ENCODE results near the gene OR8G5. TPM values are rescaled to one million over a fixed set of nuclear protein-coding genes. Genes with fewer than 3 reads are reported as not detected.

The OR8G5 gene
- total RNA-seq, 4 donors from 2014 or later, result not detected

DNA sequence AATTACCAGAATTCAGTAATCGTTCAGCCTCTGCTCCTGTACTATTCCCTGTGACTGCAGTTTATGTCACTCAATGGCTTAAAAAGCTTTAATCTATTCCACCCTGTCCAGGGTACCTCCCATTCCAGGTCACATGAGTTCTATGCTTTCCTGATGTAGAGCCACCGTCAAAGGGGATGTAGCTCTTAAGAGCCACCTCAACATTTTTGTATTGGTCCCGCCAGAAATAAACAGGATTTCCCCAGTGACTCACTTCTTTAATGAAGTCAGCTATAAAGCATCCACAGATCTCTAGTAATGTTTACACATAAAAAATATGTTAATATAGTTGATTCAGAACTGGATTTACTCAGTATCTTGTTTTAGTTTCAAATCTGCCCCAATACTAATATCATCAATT is 58.9 kb downstream of the OR8G5 start:
- H3K27me3 ChIP-seq, result peaks cover 6% of the 10 kb centered on the region
- TF ChIP-seq POLR2A (IDR thresholded peaks at IDR 0.05) (no peak), EP300 (IDR thresholded peaks at IDR 0.05) (no peak), POLR2AphosphoS5 (IDR thresholded peaks at IDR 0.05) (no peak)
- TF ChIP-seq, protein P1, sequence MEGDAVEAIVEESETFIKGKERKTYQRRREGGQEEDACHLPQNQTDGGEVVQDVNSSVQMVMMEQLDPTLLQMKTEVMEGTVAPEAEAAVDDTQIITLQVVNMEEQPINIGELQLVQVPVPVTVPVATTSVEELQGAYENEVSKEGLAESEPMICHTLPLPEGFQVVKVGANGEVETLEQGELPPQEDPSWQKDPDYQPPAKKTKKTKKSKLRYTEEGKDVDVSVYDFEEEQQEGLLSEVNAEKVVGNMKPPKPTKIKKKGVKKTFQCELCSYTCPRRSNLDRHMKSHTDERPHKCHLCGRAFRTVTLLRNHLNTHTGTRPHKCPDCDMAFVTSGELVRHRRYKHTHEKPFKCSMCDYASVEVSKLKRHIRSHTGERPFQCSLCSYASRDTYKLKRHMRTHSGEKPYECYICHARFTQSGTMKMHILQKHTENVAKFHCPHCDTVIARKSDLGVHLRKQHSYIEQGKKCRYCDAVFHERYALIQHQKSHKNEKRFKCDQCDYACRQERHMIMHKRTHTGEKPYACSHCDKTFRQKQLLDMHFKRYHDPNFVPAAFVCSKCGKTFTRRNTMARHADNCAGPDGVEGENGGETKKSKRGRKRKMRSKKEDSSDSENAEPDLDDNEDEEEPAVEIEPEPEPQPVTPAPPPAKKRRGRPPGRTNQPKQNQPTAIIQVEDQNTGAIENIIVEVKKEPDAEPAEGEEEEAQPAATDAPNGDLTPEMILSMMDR (IDR thresholded peaks at IDR 0.05), result no peak
- no peaks in the 10 kb centered on the region for H3K9me3 ChIP-seq
- no peak for ATAC-seq
- H3K4me1 ChIP-seq, result no peaks in the 10 kb centered on the region
- no peak overlapping the region for H3K27ac ChIP-seq
- 52 to 62% methylated on average over 3 of the region's 3 CpGs for WGBS, 2 donors (ENCODE audit: low coverage in 1 of 2)
- H3K36me3 ChIP-seq, result no peaks in the 10 kb centered on the region
- H3K4me3 ChIP-seq, result no peak overlapping the region

Other genes with a start within 250 kb of the OR8G5 start
- not detected for gene OR10G4, start 243.4 kb upstream of the OR8G5 start, total RNA-seq
- not detected for gene OR10G9, start 233.4 kb upstream of the OR8G5 start, total RNA-seq
- not detected for gene OR10G8, start 229.6 kb upstream of the OR8G5 start, total RNA-seq
- not detected for gene OR10G7, start 215.1 kb upstream of the OR8G5 start, total RNA-seq
- gene VWA5A, start 140.9 kb upstream of the OR8G5 start, total RNA-seq, result 10 to 100 TPM; 13.4 to 23.0 (median 18.6) TPM
- gene OR10D3, start 73.0 kb upstream of the OR8G5 start, total RNA-seq, result not detected
- not detected for gene OR8G1, start 15.3 kb upstream of the OR8G5 start, total RNA-seq
- not detected for gene OR8D1, start 57.6 kb downstream of the OR8G5 start, total RNA-seq
- not detected for gene OR8D2, start 63.8 kb downstream of the OR8G5 start, total RNA-seq
- not detected for gene OR8B2, start 128.1 kb downstream of the OR8G5 start, total RNA-seq
- not detected for gene OR8B3, start 142.6 kb downstream of the OR8G5 start, total RNA-seq
- gene OR8B4, start 168.5 kb downstream of the OR8G5 start, total RNA-seq, result not detected
- not detected for gene OR8B8, start 189.3 kb downstream of the OR8G5 start, total RNA-seq